ENCODE results near the gene ZNF791. TPM values are rescaled to one million over a fixed set of nuclear protein-coding genes. Genes with fewer than 3 reads are reported as not detected.
"Not testable (repeated sequence)": the region's sequence is repeated elsewhere in the genome, so short reads cannot be mapped to it uniquely, and the experiment has no call there.

Gene ZNF791
- total RNA-seq, 1 donor from 2014 or later, result 60.7 TPM

DNA sequence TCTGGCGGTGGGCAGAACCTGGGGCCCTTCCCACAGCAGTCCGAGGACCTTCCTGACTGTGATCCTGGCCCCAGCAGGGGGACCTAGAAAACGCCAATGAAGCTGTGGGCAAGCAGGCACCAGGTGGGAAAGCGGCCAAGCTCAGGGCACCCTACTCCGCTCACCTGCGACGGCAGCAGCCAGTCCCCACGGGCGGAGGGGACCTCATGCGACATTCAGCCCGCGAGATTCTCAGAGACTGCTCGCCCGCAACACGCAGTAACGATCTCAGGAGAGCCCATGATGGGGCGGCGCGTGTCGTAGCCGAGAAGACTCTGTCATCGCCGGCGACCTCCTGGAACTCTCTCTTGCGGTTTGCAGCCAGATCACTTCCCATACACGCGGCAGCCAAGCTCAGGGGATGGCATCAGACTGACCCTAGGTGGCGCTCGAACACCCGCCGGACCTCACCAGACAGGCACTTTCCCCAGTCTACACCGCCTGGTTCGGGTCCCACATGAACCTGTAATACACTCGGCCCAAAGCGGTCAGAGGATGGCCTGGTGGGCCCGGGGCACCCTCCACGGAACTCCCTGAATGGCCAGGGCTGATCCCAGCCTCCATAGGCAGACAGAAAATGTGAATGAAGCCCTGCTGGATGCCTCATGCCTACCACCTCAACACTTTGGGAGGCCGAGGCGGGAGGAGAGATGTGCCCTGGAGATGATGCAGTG is 29.3 kb downstream of the ZNF791 start:
- Mint-ChIP-seq H3K4me1 (peaks cover 5% of the 10 kb centered on the region), H3K27me3 (ENCODE audit: insufficient read depth, low read depth) (peaks cover 5% of the 10 kb centered on the region), H3K9me3 (peaks cover 14% of the 10 kb centered on the region), H3K27ac (peak overlapping the region; percentile 46), H3K36me3 (peaks cover 6% of the 10 kb centered on the region), H3K4me3 (peak overlapping the region; percentile 62)
- Histone ChIP-seq H3K36me3 (no peaks in the 10 kb centered on the region), H3K4me2 (peak overlapping the region; percentile 64), H3K27ac (no peak overlapping the region), H3K4me1 (no peaks in the 10 kb centered on the region), H3K27me3 (no peaks in the 10 kb centered on the region), H4K20me1 (ENCODE audit: low read depth) (no peaks in the 10 kb centered on the region), H3F3A (ENCODE audit: low read depth) (no peaks in the 10 kb centered on the region), H3K9ac (no peak overlapping the region), H3K79me2 (ENCODE audit: low read depth) (no peaks in the 10 kb centered on the region), H3K9me3 (ENCODE audit: low read depth) (no peaks in the 10 kb centered on the region), H2AFZ (replicated peaks) (peak overlapping the region; percentile 99), H3K4me3 (peak overlapping the region; percentile 13)
- TF ChIP-seq, protein P1, sequence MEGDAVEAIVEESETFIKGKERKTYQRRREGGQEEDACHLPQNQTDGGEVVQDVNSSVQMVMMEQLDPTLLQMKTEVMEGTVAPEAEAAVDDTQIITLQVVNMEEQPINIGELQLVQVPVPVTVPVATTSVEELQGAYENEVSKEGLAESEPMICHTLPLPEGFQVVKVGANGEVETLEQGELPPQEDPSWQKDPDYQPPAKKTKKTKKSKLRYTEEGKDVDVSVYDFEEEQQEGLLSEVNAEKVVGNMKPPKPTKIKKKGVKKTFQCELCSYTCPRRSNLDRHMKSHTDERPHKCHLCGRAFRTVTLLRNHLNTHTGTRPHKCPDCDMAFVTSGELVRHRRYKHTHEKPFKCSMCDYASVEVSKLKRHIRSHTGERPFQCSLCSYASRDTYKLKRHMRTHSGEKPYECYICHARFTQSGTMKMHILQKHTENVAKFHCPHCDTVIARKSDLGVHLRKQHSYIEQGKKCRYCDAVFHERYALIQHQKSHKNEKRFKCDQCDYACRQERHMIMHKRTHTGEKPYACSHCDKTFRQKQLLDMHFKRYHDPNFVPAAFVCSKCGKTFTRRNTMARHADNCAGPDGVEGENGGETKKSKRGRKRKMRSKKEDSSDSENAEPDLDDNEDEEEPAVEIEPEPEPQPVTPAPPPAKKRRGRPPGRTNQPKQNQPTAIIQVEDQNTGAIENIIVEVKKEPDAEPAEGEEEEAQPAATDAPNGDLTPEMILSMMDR (IDR thresholded peaks at IDR 0.05), result peak; percentile 83
- TF ChIP-seq EZH2phosphoT487 (IDR thresholded peaks at IDR 0.05), result no peak
- peak; percentile 85 for DNase-seq (ENCODE audit: low spot score)

- TF ChIP-seq EZH2phosphoT487 (IDR thresholded peaks at IDR 0.05), result no peak
- TF ChIP-seq, protein P1 (IDR thresholded peaks at IDR 0.05), result no peak
- no peak for TF ChIP-seq EZH2 (IDR thresholded peaks at IDR 0.05)
- no peak overlapping the region for H3K27ac Mint-ChIP-seq
Observed at GRCh38 chr19:12641456-12641855, 30.7 kb downstream of the ZNF791 start.

DNA sequence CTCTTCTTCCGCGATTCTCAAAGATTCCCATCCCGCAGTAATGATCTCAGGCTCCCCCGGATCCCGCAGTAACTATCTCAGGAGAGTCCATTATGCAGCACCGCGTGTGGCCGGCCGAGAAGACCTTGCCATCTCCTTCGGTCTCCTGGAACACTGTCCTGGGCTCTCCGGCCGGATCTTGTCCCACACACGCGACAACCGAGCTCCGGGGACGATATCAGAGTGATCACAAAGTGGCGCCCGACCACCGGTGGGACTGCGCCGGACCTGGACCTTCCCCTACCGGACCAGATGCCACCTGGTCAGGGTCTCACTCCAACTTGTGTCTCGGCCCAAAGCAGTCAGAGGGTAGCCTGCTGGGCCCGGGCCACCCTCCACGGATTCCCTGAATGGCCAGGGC is 31.8 kb downstream of the ZNF791 start:
- no peak for DNase-seq (ENCODE audit: low spot score)
- Histone ChIP-seq H4K20me1 (ENCODE audit: low read depth) (no peaks in the 10 kb centered on the region), H3K79me2 (ENCODE audit: low read depth) (no peaks in the 10 kb centered on the region), H3K27ac (no peak overlapping the region), H3K27me3 (no peaks in the 10 kb centered on the region), H2AFZ (replicated peaks) (no peak overlapping the region), H3K36me3 (no peaks in the 10 kb centered on the region), H3K4me3 (no peak overlapping the region), H3F3A (ENCODE audit: low read depth) (no peaks in the 10 kb centered on the region), H3K9me3 (ENCODE audit: low read depth) (no peaks in the 10 kb centered on the region), H3K4me1 (no peaks in the 10 kb centered on the region), H3K9ac (no peak overlapping the region), H3K4me2 (no peak overlapping the region)
- Mint-ChIP-seq H3K36me3 (peaks cover 6% of the 10 kb centered on the region), H3K4me1 (peaks cover 5% of the 10 kb centered on the region), H3K27me3 (ENCODE audit: insufficient read depth, low read depth) (peaks cover 5% of the 10 kb centered on the region), H3K9me3 (peaks cover 4% of the 10 kb centered on the region), H3K4me3 (peak overlapping the region; percentile 21), H3K27ac (no peak overlapping the region)
- TF ChIP-seq EZH2 (IDR thresholded peaks at IDR 0.05) (no peak), EZH2phosphoT487 (IDR thresholded peaks at IDR 0.05) (no peak)
- TF ChIP-seq, protein P1 (IDR thresholded peaks at IDR 0.05), result no peak

More at GRCh38 chr19:12641456-12641855, 30.7 kb downstream of the ZNF791 start:
- Histone ChIP-seq H3K4me1 (no peaks in the 10 kb centered on the region), H3K79me2 (ENCODE audit: low read depth) (no peaks in the 10 kb centered on the region), H3K4me2 (no peak overlapping the region), H3K9ac (no peak overlapping the region), H3K36me3 (no peaks in the 10 kb centered on the region), H3K9me3 (ENCODE audit: low read depth) (no peaks in the 10 kb centered on the region), H3K27ac (no peak overlapping the region), H2AFZ (replicated peaks) (no peak overlapping the region), H3F3A (ENCODE audit: low read depth) (no peaks in the 10 kb centered on the region), H3K4me3 (no peak overlapping the region), H4K20me1 (ENCODE audit: low read depth) (no peaks in the 10 kb centered on the region), H3K27me3 (no peaks in the 10 kb centered on the region)
- Mint-ChIP-seq H3K36me3 (peaks cover 10% of the 10 kb centered on the region), H3K4me1 (peaks cover 5% of the 10 kb centered on the region), H3K27me3 (ENCODE audit: insufficient read depth, low read depth) (peaks cover 5% of the 10 kb centered on the region), H3K4me3 (no peak overlapping the region), H3K9me3 (peaks cover 9% of the 10 kb centered on the region)
- no peak for DNase-seq (ENCODE audit: low spot score)

DNA sequence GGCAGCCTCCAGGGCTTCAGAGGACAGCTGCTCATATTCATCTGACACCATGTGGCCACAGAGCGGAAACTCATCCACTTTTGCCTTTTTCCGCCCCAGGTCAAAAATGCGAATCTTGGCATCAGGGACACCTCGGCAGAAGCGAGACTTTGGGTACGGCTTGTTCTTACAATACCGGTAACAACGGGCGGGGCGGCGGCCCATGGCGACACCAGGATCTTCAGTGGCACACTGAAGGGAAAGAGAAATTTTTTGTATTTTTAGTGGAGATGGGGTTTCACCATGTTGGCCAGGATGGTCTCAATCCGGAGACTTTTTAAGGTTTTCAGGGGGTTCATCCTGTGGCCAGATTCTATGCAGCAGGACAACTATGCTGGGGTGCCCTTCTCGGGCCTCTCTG is 33.0 kb downstream of the ZNF791 start:
- not testable (repeated sequence) for H3K27ac Mint-ChIP-seq; H3K27me3 ChIP-seq; H3K4me3 ChIP-seq; H3K27me3 Mint-ChIP-seq (ENCODE audit: insufficient read depth, low read depth); H3F3A ChIP-seq (ENCODE audit: low read depth); H3K4me1 Mint-ChIP-seq; H3K27ac ChIP-seq; H3K9me3 Mint-ChIP-seq; H3K4me2 ChIP-seq; H3K36me3 ChIP-seq; H3K79me2 ChIP-seq (ENCODE audit: low read depth); H3K36me3 Mint-ChIP-seq; H3K4me3 Mint-ChIP-seq; DNase-seq (ENCODE audit: low spot score); H3K9me3 ChIP-seq (ENCODE audit: low read depth); H3K4me1 ChIP-seq; H3K9ac ChIP-seq; H4K20me1 ChIP-seq (ENCODE audit: low read depth); H2AFZ ChIP-seq (replicated peaks)

Data from neural progenitor cell (in vitro differentiated cells).